PC-9 (cell line): ENCODE data around the gene ZNF57.

Experiments
- CTCF ChIP-seq: fragments of 200-600 bp; sonication (generic); conservative IDR thresholded peaks from 2 replicates; pipeline ENCODE4 v1.6.1; 2017; ENCODE audit warnings: mixed run types, antibody characterized with exemption, mild to moderate bottlenecking, moderate library complexity
- EZH2 ChIP-seq: fragments of 200-600 bp; sonication (generic); IDR thresholded peaks from 2 replicates; pipeline ENCODE4 v1.8.0; 2017; ENCODE audit warnings: antibody characterized with exemption, low read depth

GRCh38 chr19:2917275-2918184 is 16.8 kb downstream of the ZNF57 start:
- TF ChIP-seq CTCF (no peak), EZH2 (no peak)
